AG04450 (cell line): ENCODE data around the gene HORMAD2. TPM values are rescaled to one million over a fixed set of nuclear protein-coding genes. Genes with fewer than 3 reads are reported as not detected.
"Not testable (repeated sequence)": the region's sequence is repeated elsewhere in the genome, so short reads cannot be mapped to it uniquely, and the experiment has no call there.

ENCODE experiments used
- CTCF ChIA-PET: fragments of 300-600, 350-600 bp; formaldehyde crosslinking; extraction: SDS; loops from one replicate; lab custom pipeline; 2022; ENCODE audit warnings: antibody characterized with exemption, inconsistent platforms; lab: Charles Lee
- POLR2A ChIA-PET: fragments of 350-600 bp; formaldehyde crosslinking; extraction: SDS; loops from one replicate; lab custom pipeline; 2021; ENCODE audit warnings: antibody characterized with exemption, inconsistent platforms; lab: Yijun Ruan, JAX
- DNase-seq: peaks from one replicate; pipeline ENCODE4 v3.0.0-alpha.2; 2011; ENCODE audit warnings: low read depth, low spot score
- H3K27ac ChIP-seq: one replicate; pipeline ENCODE4 v1.5.1; 2012; ENCODE audit warnings: low read depth, low read length, control low read depth
- H3K27me3 ChIP-seq: one replicate; pipeline ENCODE4 v1.6.0; 2012; ENCODE audit warnings: low read length; ENCODE audit not compliant: control insufficient read depth, insufficient read depth
- H3K4me3 ChIP-seq: 2 replicates; pipeline ENCODE4 v1.5.1; 2011; ENCODE audit warnings: mild to moderate bottlenecking, low read depth, low read length, control low read depth
- H3K9me3 ChIP-seq: 2 replicates; pipeline ENCODE4 v1.5.1; 2012; ENCODE audit warnings: low read length; ENCODE audit not compliant: control insufficient read depth, insufficient read depth
- CTCF ChIP-seq: IDR thresholded peaks from 2 replicates; pipeline ENCODE4 v1.5.1; 2011; ENCODE audit warnings: low read depth, low read length, control low read depth, inconsistent platforms
- polyA plus RNA-seq: library from polyadenylated mRNA; depleted of rRNA; stranded (reverse); fragments of >200 nt; gene quantifications from 2 replicates; pipeline ENCODE4 v1.2.3, GENCODE V29; 2011

Gene HORMAD2
- polyA plus RNA-seq, 1 experiment: not detected

- DNase-seq: no peak
- peaks cover 18% of the 10 kb centered on the region for H3K27me3 ChIP-seq
- CTCF ChIA-PET: interaction anchor here (0.6 to 1.2 kb wide), 2 partner anchors 10 to 309 kb away, joined by 7 to 8 read pairs; no protein-coding TSS in a partner anchor
- H3K4me3 ChIP-seq: no peak overlapping the region
- no peak for TF ChIP-seq CTCF
- peaks cover 8% of the 10 kb centered on the region; the same call in 1 of the 2 replicates for H3K9me3 ChIP-seq
- H3K27ac ChIP-seq: no peak overlapping the region
- POLR2A ChIA-PET: no interaction called here
Measured at GRCh38 chr22:30078320-30079311, 1.6 kb upstream of the HORMAD2 start.

- H3K9me3 ChIP-seq: peaks cover 8% of the 10 kb centered on the region; the same call in 1 of the 2 replicates
- no peak for TF ChIP-seq CTCF
- H3K27ac ChIP-seq: no peak overlapping the region
- ChIA-PET CTCF (no interaction called here), POLR2A (no interaction called here)
- peaks cover 13% of the 10 kb centered on the region for H3K27me3 ChIP-seq
- no peak for DNase-seq
- no peak overlapping the region for H3K4me3 ChIP-seq
Measured at GRCh38 chr22:30080805-30081204, 541 bp downstream of the HORMAD2 start.

- POLR2A ChIA-PET: no interaction called here
- Histone ChIP-seq H3K27me3 (no peaks in the 10 kb centered on the region), H3K9me3 (no peaks in the 10 kb centered on the region), H3K4me3 (no peak overlapping the region), H3K27ac (no peak overlapping the region)
- TF ChIP-seq CTCF: no peak
- DNase-seq: no peak
- CTCF ChIA-PET: interaction anchor here (1.5 to 3.0 kb wide), 3 partner anchors 169 to 450 kb away, joined by 4 to 15 read pairs (median 8); no protein-coding TSS in a partner anchor
Measured at GRCh38 chr22:30086496-30086895, 6.2 kb downstream of the HORMAD2 start.

GRCh38 chr22:30087037-30087436 lies 6.8 kb downstream of the HORMAD2 start:
- CTCF ChIA-PET: interaction anchor here (1.5 to 3.0 kb wide), 2 partner anchors 169 to 397 kb away, joined by 4 to 15 read pairs; no protein-coding TSS in a partner anchor
- H3K4me3 ChIP-seq, H3K9me3 ChIP-seq, H3K27ac ChIP-seq, DNase-seq, POLR2A ChIA-PET, H3K27me3 ChIP-seq: not testable (repeated sequence)

GRCh38 chr22:30087611-30088010 lies 7.3 kb downstream of the HORMAD2 start:
- no peaks in the 10 kb centered on the region for H3K27me3 ChIP-seq
- no peak overlapping the region for H3K4me3 ChIP-seq
- CTCF ChIA-PET: interaction anchor here (1.5 to 3.0 kb wide), 2 partner anchors 168 to 398 kb away, joined by 4 to 15 read pairs; no protein-coding TSS in a partner anchor
- TF ChIP-seq CTCF: no peak
- no peak for DNase-seq
- H3K9me3 ChIP-seq: no peaks in the 10 kb centered on the region
- no peak overlapping the region for H3K27ac ChIP-seq
- POLR2A ChIA-PET: no interaction called here
